ENCODE results near the gene TP53TG5.

The TP53TG5 gene

DNA sequence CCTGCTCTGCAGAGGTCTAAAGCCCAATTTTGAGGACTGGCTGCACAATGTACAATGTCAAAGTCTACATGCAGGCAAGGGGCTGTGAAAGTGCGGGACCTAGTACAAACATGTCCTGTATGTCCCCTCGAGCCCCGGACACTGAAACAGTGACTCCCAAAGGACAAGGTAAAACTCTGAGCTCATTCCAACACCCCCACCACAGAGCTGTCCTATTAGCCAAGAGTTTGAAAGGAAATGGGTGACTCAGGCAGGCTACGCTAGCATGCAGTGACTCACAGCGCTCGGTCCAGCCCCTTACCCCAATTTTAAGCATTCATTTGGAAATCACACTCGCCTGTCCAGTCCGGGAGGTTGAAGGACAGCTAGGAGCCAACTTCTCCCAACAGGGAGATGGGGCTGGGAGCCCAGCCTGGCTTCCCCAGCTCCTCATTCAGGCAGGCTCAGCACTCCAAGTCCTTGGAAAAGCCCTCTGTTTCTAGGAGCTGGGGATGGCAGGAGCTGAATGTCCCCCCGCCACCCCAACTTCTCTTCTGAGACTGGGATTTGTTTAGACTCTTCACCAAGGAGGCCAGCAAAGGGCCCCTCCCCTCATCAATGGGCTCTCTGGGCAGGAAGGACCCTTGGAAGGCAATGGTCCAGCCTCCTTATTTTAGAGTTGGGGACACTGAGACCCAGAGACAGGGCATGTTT is 33.8 kb downstream of the TP53TG5 start:
- TF ChIP-seq CTCF (IDR thresholded peaks at IDR 0.05; ENCODE audit: insufficient read depth, low read length, missing control alignments): no peak
- ChIA-PET CTCF (interaction anchor here (0.6 to 5.9 kb wide), 8 partner anchors 9 to 93 kb away, joined by 3 to 25 read pairs (median 4); partner anchors contain the start of gene SYS1), POLR2A (interaction anchor here (1.0 to 6.1 kb wide), 4 partner anchors 9 to 627 kb away, joined by 3 to 86 read pairs (median 4); partner anchors contain the start of gene SYS1)
- DNase-seq (ENCODE audit: low read depth, low spot score): no peak
- peak overlapping the region; percentile 84 for H3K4me3 ChIP-seq (ENCODE audit: low read depth, low read length)

GRCh38 chr20:45343532-45344167 is 34.5 kb downstream of the TP53TG5 start:
- H3K4me3 ChIP-seq (ENCODE audit: low read depth, low read length): peak overlapping the region; percentile 84
- no peak for TF ChIP-seq CTCF (IDR thresholded peaks at IDR 0.05; ENCODE audit: insufficient read depth, low read length, missing control alignments)
- DNase-seq (ENCODE audit: low read depth, low spot score): no peak
- ChIA-PET POLR2A (interaction anchor here (1.0 to 6.1 kb wide), 4 partner anchors 8 to 627 kb away, joined by 3 to 86 read pairs (median 4); partner anchors contain the start of gene SYS1), CTCF (interaction anchor here (1.0 to 5.9 kb wide), 5 partner anchors 9 to 93 kb away, joined by 3 to 25 read pairs (median 12); partner anchors contain the start of gene SYS1)

- ChIA-PET CTCF (interaction anchor here (1.3 to 5.9 kb wide), 5 partner anchors 10 to 94 kb away, joined by 3 to 25 read pairs (median 17); partner anchors contain the start of gene SYS1), POLR2A (no interaction called here)
- peak overlapping the region; percentile 84 for H3K4me3 ChIP-seq (ENCODE audit: low read depth, low read length)
- TF ChIP-seq CTCF (IDR thresholded peaks at IDR 0.05; ENCODE audit: insufficient read depth, low read length, missing control alignments): no peak
- no peak for DNase-seq (ENCODE audit: low read depth, low spot score)
These were observed 35.1 kb downstream of the TP53TG5 start for GRCh38 chr20:45342855-45343531.

- ChIA-PET CTCF (interaction anchor here (0.8 to 3.0 kb wide), 4 partner anchors 20 to 94 kb away, joined by 3 to 19 read pairs (median 12); partner anchors contain the start of gene SYS1), POLR2A (interaction anchor here (0.5 to 1.2 kb wide), 4 partner anchors 16 to 1884 kb away, joined by 3 to 5 read pairs (median 4); no protein-coding TSS in a partner anchor)
- no peak for TF ChIP-seq CTCF (IDR thresholded peaks at IDR 0.05; ENCODE audit: insufficient read depth, low read length, missing control alignments)
- DNase-seq (ENCODE audit: low read depth, low spot score): no peak
- H3K4me3 ChIP-seq (ENCODE audit: low read depth, low read length): peak overlapping the region; percentile 35
These were observed 35.9 kb downstream of the TP53TG5 start for GRCh38 chr20:45341939-45342854.

GRCh38 chr20:45341579-45341938 is 36.6 kb downstream of the TP53TG5 start:
- no peak for DNase-seq (ENCODE audit: low read depth, low spot score)
- ChIA-PET CTCF (interaction anchor here (0.8 to 3.0 kb wide), 5 partner anchors 13 to 94 kb away, joined by 3 to 19 read pairs (median 9); partner anchors contain the start of gene SYS1), POLR2A (interaction anchor here (1.2 kb wide), 2 partner anchors 16 to 18 kb away, joined by 4 to 5 read pairs; no protein-coding TSS in a partner anchor)
- H3K4me3 ChIP-seq (ENCODE audit: low read depth, low read length): peak overlapping the region; percentile 35
- TF ChIP-seq CTCF (IDR thresholded peaks at IDR 0.05; ENCODE audit: insufficient read depth, low read length, missing control alignments): no peak

Data from AG04449 (cell line).